Prostate gland (tissue), 2 donors: Measurements from ENCODE around the gene CCPG1. TPM values are rescaled to one million over a fixed set of nuclear protein-coding genes. Genes with fewer than 3 reads are reported as not detected.
"Not testable (repeated sequence)": the region's sequence is repeated elsewhere in the genome, so short reads cannot be mapped to it uniquely, and the experiment has no call there.

ENCODE experiments used
- DNase-seq: peaks from one replicate; pipeline ENCODE4 v3.0.0-alpha.2; 2019; ENCODE audit warnings: low spot score
- H3K27ac ChIP-seq, 2 donors: fragments of 200-600 bp; sonication (generic); 2 replicates each; pipeline ENCODE4 v1.5.1; 2017 to 2019
- H3K27me3 ChIP-seq: fragments of 200-600 bp; sonication (generic); replicated peaks from 2 replicates; pipeline ENCODE4 v1.5.1; 2019; ENCODE audit not compliant: insufficient read depth
- H3K36me3 ChIP-seq, 2 donors: fragments of 200-600 bp; sonication (generic); 1 replicate in 1 of 2; 2 replicates in 1 of 2; pipeline versions ENCODE4 v1.5.1 to v1.8.1; 2017 to 2019
- H3K4me1 ChIP-seq: fragments of 200-600 bp; sonication (generic); replicated peaks from 2 replicates; pipeline ENCODE4 v1.5.1; 2019
- H3K4me3 ChIP-seq, 2 donors: fragments of 200-600 bp; sonication (generic); 2 replicates each; pipeline ENCODE4 v1.5.1; 2017 to 2019
- H3K9me3 ChIP-seq: fragments of 200-600 bp; sonication (generic); 2 replicates; pipeline ENCODE4 v1.5.1; 2017
- CTCF ChIP-seq, 4 experiments: fragments of 200-600 bp in 2 of 4; fragments of 450-650 bp in 2 of 4; sonication (generic) in 2 of 4; IDR thresholded peaks; 1 replicate in 3 of 4; 2 replicates in 1 of 4; pipeline ENCODE4 v1.5.1; 2016 to 2019; ENCODE audit warnings: antibody characterized with exemption in 4 of 4, mild to moderate bottlenecking in 2 of 4, moderate library complexity in 2 of 4
- POLR2A ChIP-seq: fragments of 450-650 bp; IDR thresholded peaks from one replicate; pipeline ENCODE4 v1.6.1; 2016; ENCODE audit warnings: antibody characterized with exemption, mild to moderate bottlenecking
- POLR2AphosphoS5 ChIP-seq: sonication (generic); formaldehyde crosslinking; IDR thresholded peaks from one replicate; pipeline ENCODE4 v1.6.1; 2017; ENCODE audit warnings: antibody characterized with exemption
- WGBS: methylation state at CpG from one replicate; pipeline ENCODE4 v1.1.5; 2018; 5-methylcytosine and 5-hydroxymethylcytosine counted together
- intact Hi-C: fragments of 100-400 bp; cut with DNase I; formaldehyde crosslinking; loops from one replicate; pipeline ENCODE4 v1.14.2; 2022
- total RNA-seq, 2 donors: library from RNA; depleted of rRNA; stranded (reverse); fragments of >200 nt; gene quantifications; one replicate each; pipeline ENCODE4 v1.1.0, GENCODE V29; 2016

CCPG1 gene
- total RNA-seq, 2 donors from 2014 or later = 23.4 to 78.2 TPM

GRCh38 chr15:55434989-55435825 lies 27.0 kb upstream of the CCPG1 start:
- intact Hi-C loops = loop anchor here (10.0 kb wide), 1 partner anchor 220 kb away; no protein-coding TSS in a partner anchor
- Histone ChIP-seq H3K9me3 (no peaks in the 10 kb centered on the region), H3K27me3 (no peaks in the 10 kb centered on the region), H3K27ac (no peak overlapping the region), H3K4me3 (no peak overlapping the region), H3K4me1 (no peaks in the 10 kb centered on the region), H3K36me3 (no peaks in the 10 kb centered on the region)
- 38% methylated on average over 6 of the region's 6 CpGs for WGBS
- TF ChIP-seq POLR2AphosphoS5 = no peak
- TF ChIP-seq CTCF (IDR thresholded peaks at IDR 0.05) = peak in 3 of 4 experiments; percentile 43 to 53 (median 46)
- DNase-seq = no peak

- Histone ChIP-seq H3K9me3 (no peaks in the 10 kb centered on the region), H3K27ac (no peak overlapping the region), H3K27me3 (no peaks in the 10 kb centered on the region), H3K36me3 (no peaks in the 10 kb centered on the region), H3K4me3 (no peak overlapping the region), H3K4me1 (no peaks in the 10 kb centered on the region)
- no peak for TF ChIP-seq CTCF (IDR thresholded peaks at IDR 0.05)
- TF ChIP-seq POLR2AphosphoS5 = no peak
- TF ChIP-seq POLR2A = no peak
- DNase-seq = no peak
- intact Hi-C loops = no loop called here
- WGBS = 0% methylated on average over 1 of the region's 1 CpG
Measured at GRCh38 chr15:55422089-55422488, 13.9 kb upstream of the CCPG1 start.

GRCh38 chr15:55420171-55420866 lies 12.2 kb upstream of the CCPG1 start:
- H3K27me3 ChIP-seq = no peaks in the 10 kb centered on the region
- TF ChIP-seq CTCF (IDR thresholded peaks at IDR 0.05) = no peak
- TF ChIP-seq POLR2A = no peak
- no peak for TF ChIP-seq POLR2AphosphoS5
- H3K4me3 ChIP-seq = no peak overlapping the region
- no peaks in the 10 kb centered on the region for H3K9me3 ChIP-seq
- no peak for DNase-seq
- no peaks in the 10 kb centered on the region for H3K36me3 ChIP-seq
- intact Hi-C loops = no loop called here
- no peak overlapping the region for H3K27ac ChIP-seq
- no peaks in the 10 kb centered on the region for H3K4me1 ChIP-seq

- intact Hi-C loops, H3K27ac ChIP-seq, H3K36me3 ChIP-seq, DNase-seq, H3K4me1 ChIP-seq, H3K27me3 ChIP-seq, H3K4me3 ChIP-seq, H3K9me3 ChIP-seq: not testable (repeated sequence)
- 68% methylated on average over 8 of the region's 8 CpGs for WGBS
Measured at GRCh38 chr15:55417678-55418077, 9.5 kb upstream of the CCPG1 start.

GRCh38 chr15:55408976-55409375 lies 817 bp upstream of the CCPG1 start:
- H3K36me3 ChIP-seq, H3K9me3 ChIP-seq, H3K27me3 ChIP-seq, H3K4me1 ChIP-seq, DNase-seq: not testable (repeated sequence)
- H3K4me3 ChIP-seq = peak overlapping the region; percentile 65 to 85
- 61% methylated on average over 14 of the region's 14 CpGs for WGBS
- H3K27ac ChIP-seq = peak overlapping the region in 1 of 2 donors; percentile 90
- intact Hi-C loops = loop anchor here (10.0 kb wide), 1 partner anchor 176 kb away; the partner anchor contains the start of gene PYGO1
